DND-41 (cell line): ENCODE data around the gene PANK1.

Experiments
- CTCF ChIP-seq: IDR thresholded peaks from 2 replicates; pipeline ENCODE4 v1.5.1; 2012; ENCODE audit warnings: borderline replicate concordance, low read length, moderate library complexity, mild to moderate bottlenecking; ENCODE audit not compliant: poor library complexity, severe bottlenecking; ENCODE audit errors: extremely low read depth
- EZH2 ChIP-seq: IDR thresholded peaks from 3 replicates; pipeline ENCODE4 v1.6.1; 2012; ENCODE audit warnings: borderline replicate concordance, low read depth, mild to moderate bottlenecking, moderate library complexity, low read length, inconsistent platforms; ENCODE audit not compliant: severe bottlenecking

DNA sequence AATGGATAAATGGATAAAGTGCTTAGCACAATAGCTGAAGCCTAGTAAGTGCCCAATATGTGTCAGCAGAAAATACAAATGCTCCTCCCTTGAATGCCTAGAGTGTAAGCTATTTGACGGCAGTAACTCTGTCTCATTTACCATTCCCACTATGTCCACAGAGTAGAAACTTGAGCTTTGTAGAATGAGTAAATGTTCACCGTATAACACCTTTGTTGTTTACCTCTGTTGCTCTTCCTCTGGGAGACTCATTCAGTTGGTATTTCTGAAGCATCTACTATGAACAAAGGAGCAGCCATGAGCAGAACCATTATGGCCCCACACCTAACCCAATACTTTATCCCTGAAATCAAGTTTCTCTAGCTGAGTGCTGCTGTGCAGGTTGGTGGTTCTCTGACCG lies 101.2 kb downstream of the PANK1 start:
- TF ChIP-seq CTCF (no peak), EZH2 (no peak)
